Tibial artery (tissue), 4 donors: ENCODE measurements around the gene NDE1.

ENCODE experiments used
- DNase-seq, 2 donors: peaks; one replicate each; pipeline ENCODE4 v3.0.0-alpha.2; 2019
- H3K27ac ChIP-seq, 2 donors: fragments of 200-600 bp; sonication (generic) in 1 of 2; 1 replicate in 1 of 2; 2 replicates in 1 of 2; pipeline ENCODE4 v1.5.1; 2018 to 2019; ENCODE audit warnings: mild to moderate bottlenecking in 1 of 2
- H3K27me3 ChIP-seq, 2 donors: fragments of 200-600 bp; sonication (generic) in 1 of 2; one replicate each; pipeline versions ENCODE4 v1.5.1 to v1.6.0; 2016 to 2019
- H3K36me3 ChIP-seq, 3 donors: fragments of 200-600 bp; sonication (generic) in 2 of 3; one replicate each; pipeline ENCODE4 v1.5.1; 2016 to 2019; ENCODE audit warnings: mild to moderate bottlenecking in 2 of 3
- H3K4me1 ChIP-seq, 4 donors: fragments of 200-600 bp; sonication (generic) in 2 of 4; 1 replicate in 3 of 4; 2 replicates in 1 of 4; pipeline ENCODE4 v1.5.1; 2016 to 2019
- H3K4me3 ChIP-seq, 2 donors: fragments of 200-600 bp; sonication (generic) in 1 of 2; 1 replicate in 1 of 2; 2 replicates in 1 of 2; pipeline ENCODE4 v1.5.1; 2018 to 2019; ENCODE audit warnings: mild to moderate bottlenecking in 2 of 2
- H3K9me3 ChIP-seq, 3 donors: fragments of 200-600 bp; sonication (generic) in 1 of 3; one replicate each; pipeline ENCODE4 v1.5.1; 2016 to 2019
- CTCF ChIP-seq, 2 experiments: fragments of 200-600 bp in 1 of 2; fragments of 450-650 bp in 1 of 2; IDR thresholded peaks; one replicate each; pipeline ENCODE4 v1.5.1; 2017 to 2019; ENCODE audit warnings: antibody characterized with exemption in 2 of 2, mild to moderate bottlenecking in 1 of 2, moderate library complexity in 1 of 2
- intact Hi-C: fragments of 100-400 bp; cut with DNase I; formaldehyde crosslinking; loops from one replicate; pipeline ENCODE4 v1.15.0; 2023; ENCODE audit warnings: low total_unique reads

The NDE1 gene

GRCh38 chr16:15658149-15658548, 8.1 kb downstream of the NDE1 start:
- Histone ChIP-seq H3K9me3 (no peaks in the 10 kb centered on the region), H3K4me3 (no peak overlapping the region), H3K27ac (no peak overlapping the region), H3K4me1 (peaks cover 0 to 16% (median 4%) of the 10 kb centered on the region in 4 donors), H3K27me3 (no peaks in the 10 kb centered on the region), H3K36me3 (peaks cover 0 to under 1% (median 0%) of the 10 kb centered on the region in 3 donors)
- no peak for TF ChIP-seq CTCF (IDR thresholded peaks at IDR 0.05)
- DNase-seq, result no peak
- intact Hi-C loops, result no loop called here

- no peak overlapping the region for H3K4me3 ChIP-seq
- no peaks in the 10 kb centered on the region for H3K9me3 ChIP-seq
- no peaks in the 10 kb centered on the region for H3K27me3 ChIP-seq
- peaks cover 0 to 5% (median 0%) of the 10 kb centered on the region in 3 donors for H3K36me3 ChIP-seq
- intact Hi-C loops, result no loop called here
- H3K27ac ChIP-seq, result no peak overlapping the region
- no peak for TF ChIP-seq CTCF (IDR thresholded peaks at IDR 0.05)
- peak in 1 of 2 donors; percentile 17 for DNase-seq
- H3K4me1 ChIP-seq, result peaks cover 0 to 12% (median 2%) of the 10 kb centered on the region in 4 donors
These were observed 8.5 kb downstream of the NDE1 start for GRCh38 chr16:15658556-15658955.

- Histone ChIP-seq H3K4me1 (peaks cover 0 to 7% (median 0%) of the 10 kb centered on the region in 4 donors), H3K27ac (peak overlapping the region in 1 of 2 donors; percentile 21), H3K4me3 (no peak overlapping the region), H3K9me3 (no peaks in the 10 kb centered on the region), H3K27me3 (no peaks in the 10 kb centered on the region), H3K36me3 (peaks cover 5 to 12% (median 7%) of the 10 kb centered on the region in 3 donors)
- TF ChIP-seq CTCF (IDR thresholded peaks at IDR 0.05), result no peak
- intact Hi-C loops, result no loop called here
- DNase-seq, result peak in 1 of 2 donors; percentile 9
These were observed 10.2 kb downstream of the NDE1 start for GRCh38 chr16:15660203-15660601.

- no peak overlapping the region for H3K4me3 ChIP-seq
- TF ChIP-seq CTCF (IDR thresholded peaks at IDR 0.05), result no peak
- intact Hi-C loops, result no loop called here
- H3K27ac ChIP-seq, result no peak overlapping the region
- peaks cover 34 to 58% (median 56%) of the 10 kb centered on the region in 3 donors for H3K36me3 ChIP-seq
- peaks cover 0 to 4% (median 0%) of the 10 kb centered on the region in 4 donors for H3K4me1 ChIP-seq
- DNase-seq, result no peak
- H3K9me3 ChIP-seq, result no peaks in the 10 kb centered on the region
- no peaks in the 10 kb centered on the region for H3K27me3 ChIP-seq
These were observed 15.1 kb downstream of the NDE1 start for GRCh38 chr16:15665107-15665506.

- no peak overlapping the region for H3K27ac ChIP-seq
- no peaks in the 10 kb centered on the region for H3K9me3 ChIP-seq
- no peak for TF ChIP-seq CTCF (IDR thresholded peaks at IDR 0.05)
- H3K27me3 ChIP-seq, result no peaks in the 10 kb centered on the region
- DNase-seq, result no peak
- H3K4me1 ChIP-seq, result peaks cover 0 to 4% (median 2%) of the 10 kb centered on the region in 4 donors
- peaks cover 34 to 61% (median 59%) of the 10 kb centered on the region in 3 donors for H3K36me3 ChIP-seq
- intact Hi-C loops, result no loop called here
- H3K4me3 ChIP-seq, result no peak overlapping the region
These were observed 17.2 kb downstream of the NDE1 start for GRCh38 chr16:15667091-15667742.
